Measurements from ENCODE around the gene TRAF2.

The TRAF2 gene

GRCh38 chr9:136844761-136845464 is 41.4 kb upstream of the TRAF2 start:
- no peak for DNase-seq (ENCODE audit: low read depth, low spot score)
- no peak overlapping the region for H3K4me3 ChIP-seq (ENCODE audit: low read depth, low read length)
- ChIA-PET POLR2A (no interaction called here), CTCF (interaction anchor here (0.9 kb wide), 1 partner anchor 18 kb away, joined by 3 read pairs; no protein-coding TSS in a partner anchor)
- no peak for TF ChIP-seq CTCF (IDR thresholded peaks at IDR 0.05; ENCODE audit: insufficient read depth, low read length, missing control alignments)

GRCh38 chr9:136845465-136846260 is 40.7 kb upstream of the TRAF2 start:
- DNase-seq (ENCODE audit: low read depth, low spot score), result no peak
- TF ChIP-seq CTCF (IDR thresholded peaks at IDR 0.05; ENCODE audit: insufficient read depth, low read length, missing control alignments), result no peak
- ChIA-PET POLR2A (interaction anchor here (1.2 kb wide), 1 partner anchor 190 kb away, joined by 3 read pairs; no protein-coding TSS in a partner anchor), CTCF (interaction anchor here (0.7 kb wide), 1 partner anchor 105 kb away, joined by 3 read pairs; no protein-coding TSS in a partner anchor)
- no peak overlapping the region for H3K4me3 ChIP-seq (ENCODE audit: low read depth, low read length)

GRCh38 chr9:136846376-136847087 is 39.8 kb upstream of the TRAF2 start:
- CTCF ChIA-PET, result interaction anchor here (1.2 to 1.5 kb wide), 4 partner anchors 55 to 200 kb away, joined by 3 to 5 read pairs (median 4); partner anchors contain the start of gene NPDC1
- DNase-seq (ENCODE audit: low read depth, low spot score), result no peak
- peak overlapping the region; percentile 23; the same call in 1 of the 2 replicates for H3K4me3 ChIP-seq (ENCODE audit: low read depth, low read length)
- TF ChIP-seq CTCF (IDR thresholded peaks at IDR 0.05; ENCODE audit: insufficient read depth, low read length, missing control alignments), result no peak
- POLR2A ChIA-PET, result interaction anchor here (0.8 to 1.8 kb wide), 5 partner anchors 9 to 189 kb away, joined by 3 to 8 read pairs (median 6); partner anchors contain the start of gene EDF1

DNA sequence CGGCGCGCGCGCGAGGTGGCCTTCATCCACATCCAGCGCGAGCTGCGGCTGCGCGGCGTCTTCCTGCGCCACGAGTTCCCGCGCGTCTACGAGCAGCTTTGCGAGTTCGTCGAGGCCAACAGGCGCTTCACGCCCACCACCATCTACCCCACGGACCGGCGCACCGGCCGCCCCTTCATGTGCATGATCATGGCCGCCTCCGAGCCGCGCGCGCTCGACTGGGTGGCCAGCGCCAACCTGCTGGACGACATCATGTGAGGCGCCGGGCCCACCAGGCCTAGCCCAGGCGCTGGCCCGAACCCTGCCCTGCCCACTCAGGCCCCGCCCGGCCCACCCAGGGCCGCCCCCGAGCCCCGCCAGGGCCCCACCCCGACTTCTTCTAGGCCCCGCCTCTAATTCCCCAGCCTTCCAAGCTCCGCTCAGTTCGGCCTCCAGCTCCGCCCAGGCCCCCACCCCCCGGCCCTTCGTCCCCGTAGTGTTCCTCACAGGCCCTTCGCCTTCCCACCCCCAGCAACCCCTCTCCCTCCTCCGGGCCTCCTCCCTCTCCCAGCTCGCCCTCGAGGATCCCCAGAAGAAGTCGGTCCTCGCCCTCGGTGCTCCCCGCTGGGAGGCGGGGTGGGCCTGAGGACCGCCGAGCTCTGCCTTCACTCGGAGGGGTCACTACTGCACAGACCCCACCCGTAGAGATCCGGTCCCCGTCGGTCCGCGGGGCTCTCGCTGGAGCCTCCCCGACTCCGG is 39.1 kb upstream of the TRAF2 start:
- no peak for DNase-seq (ENCODE audit: low read depth, low spot score)
- ChIA-PET POLR2A (interaction anchor here (0.6 to 1.8 kb wide), 8 partner anchors 9 to 188 kb away, joined by 3 to 8 read pairs (median 4); partner anchors contain the start of gene EDF1), CTCF (interaction anchor here (1.2 to 1.6 kb wide), 6 partner anchors 55 to 209 kb away, joined by 3 to 8 read pairs (median 4); partner anchors contain the start of gene NPDC1)
- H3K4me3 ChIP-seq (ENCODE audit: low read depth, low read length), result peak overlapping the region; percentile 97
- no peak for TF ChIP-seq CTCF (IDR thresholded peaks at IDR 0.05; ENCODE audit: insufficient read depth, low read length, missing control alignments)

DNA sequence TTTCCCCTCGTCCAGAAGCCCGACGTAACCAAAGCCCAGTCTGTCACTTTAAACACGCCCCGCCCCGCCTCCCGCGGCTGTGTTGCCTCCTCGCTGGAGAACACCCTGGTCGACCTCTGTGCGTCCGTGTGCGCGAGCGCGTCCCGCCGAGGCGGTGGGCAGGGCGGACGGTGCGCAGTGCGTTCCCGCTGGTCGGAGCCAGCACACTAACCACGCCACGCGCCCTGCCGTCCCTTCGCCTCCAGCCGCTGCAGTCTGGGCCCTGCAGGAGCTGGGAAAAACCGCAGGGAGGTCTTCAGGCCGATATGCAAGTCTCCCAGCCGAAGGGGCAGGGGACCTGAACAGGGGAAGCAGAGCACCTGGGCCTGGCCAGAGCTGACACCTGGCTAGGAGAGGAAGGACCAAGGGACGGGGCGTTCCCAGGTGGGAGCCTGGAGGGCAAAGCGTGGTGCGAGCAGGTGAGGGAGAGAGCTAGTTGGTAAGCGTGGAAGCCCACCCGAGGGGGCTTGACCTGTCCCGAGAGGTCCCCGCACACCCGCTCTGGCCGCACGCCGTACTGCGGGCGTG is 38.4 kb upstream of the TRAF2 start:
- peak overlapping the region; percentile 97 for H3K4me3 ChIP-seq (ENCODE audit: low read depth, low read length)
- no peak for TF ChIP-seq CTCF (IDR thresholded peaks at IDR 0.05; ENCODE audit: insufficient read depth, low read length, missing control alignments)
- DNase-seq (ENCODE audit: low read depth, low spot score), result peak; percentile 9
- POLR2A ChIA-PET, result interaction anchor here (0.6 to 1.8 kb wide), 9 partner anchors 10 to 187 kb away, joined by 3 to 8 read pairs (median 3); partner anchors contain the start of genes CLIC3 and EDF1
- CTCF ChIA-PET, result interaction anchor here (1.3 to 1.6 kb wide), 4 partner anchors 56 to 208 kb away, joined by 3 to 8 read pairs (median 4); partner anchors contain the start of gene NPDC1

All from AG04449 (cell line).